ENCODE data around the gene LILRB2.

- TF ChIP-seq CTCF (IDR thresholded peaks at IDR 0.05; ENCODE audit: extremely low read depth in 1 of 2, insufficient read depth in 1 of 2, low read depth in 1 of 2, low read length in 2 of 2), result no peak
- TF ChIP-seq JUN (IDR thresholded peaks at IDR 0.05; ENCODE audit: borderline replicate concordance, insufficient read depth, insufficient read length, low read depth), result no peak
- no peak for TF ChIP-seq POLR2A (IDR thresholded peaks at IDR 0.05; ENCODE audit: low read depth, low read length)
Observed at GRCh38 chr19:54329476-54330165, 48.7 kb upstream of the LILRB2 start.

Data from endothelial cell of umbilical vein (primary cell).